ENCODE results near the gene DNM3. TPM values are rescaled to one million over a fixed set of nuclear protein-coding genes. Genes with fewer than 3 reads are reported as not detected.

The DNM3 gene
- total and polyA plus RNA-seq, 10 of the 15 experiments (the other 5 are each of a cell fraction or from before 2014, with no cell fraction given): 0.03 to 1.5 (median 0.08) TPM; not detected in 3

DNA sequence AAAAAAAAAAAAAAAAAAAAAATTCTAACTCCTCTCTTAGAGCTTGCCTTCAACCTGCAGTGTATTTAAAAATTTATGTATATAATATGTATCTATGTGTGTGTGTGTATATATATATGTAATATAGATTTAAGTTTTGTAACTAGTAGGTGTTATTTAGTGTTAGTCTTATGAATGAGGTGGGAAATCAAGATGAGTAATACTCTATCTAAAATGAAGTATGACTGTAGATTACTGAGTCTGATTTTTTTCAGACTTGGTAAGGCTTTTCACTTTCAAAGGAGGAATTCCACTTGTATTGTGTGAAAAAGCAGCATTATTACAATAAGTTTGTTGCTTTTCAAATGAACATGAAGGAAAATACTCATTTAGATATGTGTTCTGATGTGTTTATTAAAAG is 5.4 kb upstream of the DNM3 start:
- in situ Hi-C loops (cut with MboI) (no loop called here), intact Hi-C loops (cut with micrococcal nuclease; ENCODE audit: unreplicated experiment) (no loop called here)
- FAIRE-seq (no peak), DNase-seq (ENCODE audit: low read depth, low spot score) (no peak), ATAC-seq (no peak)
- ChIA-PET RAD21 (ENCODE audit: unreplicated experiment) (no interaction called here), CTCF (interaction anchor here (0.6 to 1.7 kb wide), 2 partner anchors 34 to 597 kb away, joined by 4 read pairs; no protein-coding TSS in a partner anchor), SMC1A (ENCODE audit: uncharacterized antibody, unreplicated experiment) (interaction anchor here (1.0 kb wide), 1 partner anchor 22 kb away, joined by 3 read pairs; no protein-coding TSS in a partner anchor), POLR2A (interaction anchor here (0.6 kb wide), 1 partner anchor 80 kb away, joined by 4 read pairs; no protein-coding TSS in a partner anchor)
- Histone ChIP-seq H3K79me2 (ENCODE audit: control insufficient read depth, insufficient read depth, low read length) (no peaks in the 10 kb centered on the region), H3K9me3 (replicated peaks; ENCODE audit: control insufficient read depth, insufficient read depth, low read length) (no peaks in the 10 kb centered on the region; the same call in 2 of the 3 replicates), H3K4me1 (ENCODE audit: control insufficient read depth, insufficient read depth, low read length) (no peaks in the 10 kb centered on the region), H3K27me3 (replicated peaks in 1 of 2; ENCODE audit: control insufficient read depth in 2 of 2, insufficient read depth in 2 of 2, low read length in 1 of 2) (no peaks in the 10 kb centered on the region; a peak in 1 of 4 replicates), H4K20me1 (ENCODE audit: control insufficient read depth, insufficient read depth) (no peaks in the 10 kb centered on the region), H3K9ac (ENCODE audit: control insufficient read depth, insufficient read depth, low read length) (no peak overlapping the region), H3K4me3 (no peak overlapping the region), H3K27ac (ENCODE audit: control insufficient read depth, insufficient read depth) (no peak overlapping the region), H3K36me3 (ENCODE audit: control insufficient read depth in 2 of 2, insufficient read depth in 2 of 2, low read length in 1 of 2) (no peaks in the 10 kb centered on the region), H2AFZ (ENCODE audit: control insufficient read depth, low read depth, low read length) (no peak overlapping the region), H3K4me2 (ENCODE audit: control insufficient read depth, insufficient read depth) (no peak overlapping the region)
- no peak for TF ChIP-seq CHD4 (IDR thresholded peaks at IDR 0.05)
- TF ChIP-seq NBN (IDR thresholded peaks at IDR 0.05): no peak
- TF ChIP-seq FOXM1 (IDR thresholded peaks at IDR 0.05; ENCODE audit: low read depth, low read length): no peak
- no peak for TF ChIP-seq NFYB (IDR thresholded peaks at IDR 0.05; ENCODE audit: insufficient read depth, low read depth, low read length)
- BruUV-seq (replicated peaks): no TSS peak

DNA sequence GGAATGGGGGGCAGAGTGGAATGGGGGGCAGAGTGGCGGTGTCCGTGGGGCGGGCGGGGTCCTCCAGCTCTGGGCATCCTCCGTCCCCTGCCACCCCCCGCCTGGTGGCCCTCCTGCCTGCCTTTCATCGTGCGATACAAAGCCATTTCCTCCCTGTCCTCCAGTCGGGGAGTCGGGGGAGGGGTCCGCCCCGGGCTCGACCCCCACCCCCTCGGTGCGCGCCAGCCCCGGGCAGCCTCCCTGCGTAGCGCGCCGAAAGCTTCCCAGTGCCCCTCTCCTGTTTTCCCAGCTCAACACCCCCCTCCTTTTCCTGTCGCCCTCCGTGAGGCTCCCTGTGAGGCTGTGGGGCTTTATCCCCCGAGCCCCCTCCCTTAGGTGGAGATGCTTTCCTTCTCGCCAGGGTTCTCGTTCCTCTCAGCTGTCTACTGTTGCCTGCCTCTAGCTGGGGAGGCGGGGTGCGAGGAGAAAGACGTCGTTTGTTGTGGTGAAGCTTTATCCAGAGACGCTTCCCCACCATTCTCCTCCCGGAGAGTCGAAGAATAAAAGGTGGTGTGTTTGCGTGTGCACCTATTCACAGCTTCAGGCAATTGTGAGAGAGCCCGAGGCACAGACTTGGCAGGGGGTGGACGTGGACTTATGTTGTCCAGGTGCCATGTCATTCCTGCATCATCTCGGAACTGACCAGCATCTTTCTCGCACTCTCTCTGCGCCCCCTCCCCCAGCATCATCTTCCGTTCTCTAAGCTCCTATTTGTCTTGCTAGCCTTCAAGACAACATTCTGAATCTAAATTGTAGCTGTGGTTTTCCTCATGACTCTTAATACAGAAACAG is 848 bp downstream of the DNM3 start:
- peak overlapping the region; percentile 90 for H2AFZ ChIP-seq (ENCODE audit: control insufficient read depth, low read depth, low read length)
- no TSS peak for BruUV-seq (replicated peaks)
- no peak for DNase-seq (ENCODE audit: low read depth, low spot score)
- no peaks in the 10 kb centered on the region for H3K4me1 ChIP-seq (ENCODE audit: control insufficient read depth, insufficient read depth, low read length)
- H4K20me1 ChIP-seq (ENCODE audit: control insufficient read depth, insufficient read depth): no peaks in the 10 kb centered on the region
- SMC1A ChIA-PET (ENCODE audit: uncharacterized antibody, unreplicated experiment): interaction anchor here (0.9 kb wide), 1 partner anchor 40 kb away, joined by 3 read pairs; no protein-coding TSS in a partner anchor
- H3K9ac ChIP-seq (ENCODE audit: control insufficient read depth, insufficient read depth, low read length): no peak overlapping the region
- no peak overlapping the region for H3K4me3 ChIP-seq
- in situ Hi-C loops (cut with MboI): no loop called here
- FAIRE-seq: no peak
- intact Hi-C loops (cut with micrococcal nuclease; ENCODE audit: unreplicated experiment): no loop called here
- no peak overlapping the region for H3K27ac ChIP-seq (ENCODE audit: control insufficient read depth, insufficient read depth)
- RAD21 ChIA-PET (ENCODE audit: unreplicated experiment): interaction anchor here (0.7 to 1.1 kb wide), 2 partner anchors 137 to 356 kb away, joined by 3 read pairs; no protein-coding TSS in a partner anchor
- H3K9me3 ChIP-seq (replicated peaks; ENCODE audit: control insufficient read depth, insufficient read depth, low read length): no peaks in the 10 kb centered on the region; the same call in 2 of the 3 replicates
- whole genome bisulfite sequencing (ENCODE audit: insufficient coverage, insufficient replicate concordance, low lambda C conversion rate, missing lambda C conversion rate): 7% methylated on average over 36 of the region's 40 CpGs
- no peaks in the 10 kb centered on the region for H3K36me3 ChIP-seq (ENCODE audit: control insufficient read depth in 2 of 2, insufficient read depth in 2 of 2, low read length in 1 of 2)
- peak overlapping the region; percentile 93; the same call in 1 of the 2 replicates for H3K4me2 ChIP-seq (ENCODE audit: control insufficient read depth, insufficient read depth)
- ATAC-seq: no peak
- TF ChIP-seq RB1 (IDR thresholded peaks at IDR 0.05; ENCODE audit: borderline replicate concordance) (no peak), RCOR1 (conservative IDR thresholded peaks at IDR 0.05; ENCODE audit: low read depth, low read length) (no peak), BACH1 (IDR thresholded peaks at IDR 0.05; ENCODE audit: borderline replicate concordance) (no peak), MEF2A (IDR thresholded peaks at IDR 0.05; ENCODE audit: insufficient read depth, low read depth, low read length) (no peak), EGR1 (IDR thresholded peaks at IDR 0.05; ENCODE audit: borderline replicate concordance in 1 of 2, low read depth in 2 of 2, low read length in 2 of 2) (no peak)
- TF ChIP-seq, protein P1, sequence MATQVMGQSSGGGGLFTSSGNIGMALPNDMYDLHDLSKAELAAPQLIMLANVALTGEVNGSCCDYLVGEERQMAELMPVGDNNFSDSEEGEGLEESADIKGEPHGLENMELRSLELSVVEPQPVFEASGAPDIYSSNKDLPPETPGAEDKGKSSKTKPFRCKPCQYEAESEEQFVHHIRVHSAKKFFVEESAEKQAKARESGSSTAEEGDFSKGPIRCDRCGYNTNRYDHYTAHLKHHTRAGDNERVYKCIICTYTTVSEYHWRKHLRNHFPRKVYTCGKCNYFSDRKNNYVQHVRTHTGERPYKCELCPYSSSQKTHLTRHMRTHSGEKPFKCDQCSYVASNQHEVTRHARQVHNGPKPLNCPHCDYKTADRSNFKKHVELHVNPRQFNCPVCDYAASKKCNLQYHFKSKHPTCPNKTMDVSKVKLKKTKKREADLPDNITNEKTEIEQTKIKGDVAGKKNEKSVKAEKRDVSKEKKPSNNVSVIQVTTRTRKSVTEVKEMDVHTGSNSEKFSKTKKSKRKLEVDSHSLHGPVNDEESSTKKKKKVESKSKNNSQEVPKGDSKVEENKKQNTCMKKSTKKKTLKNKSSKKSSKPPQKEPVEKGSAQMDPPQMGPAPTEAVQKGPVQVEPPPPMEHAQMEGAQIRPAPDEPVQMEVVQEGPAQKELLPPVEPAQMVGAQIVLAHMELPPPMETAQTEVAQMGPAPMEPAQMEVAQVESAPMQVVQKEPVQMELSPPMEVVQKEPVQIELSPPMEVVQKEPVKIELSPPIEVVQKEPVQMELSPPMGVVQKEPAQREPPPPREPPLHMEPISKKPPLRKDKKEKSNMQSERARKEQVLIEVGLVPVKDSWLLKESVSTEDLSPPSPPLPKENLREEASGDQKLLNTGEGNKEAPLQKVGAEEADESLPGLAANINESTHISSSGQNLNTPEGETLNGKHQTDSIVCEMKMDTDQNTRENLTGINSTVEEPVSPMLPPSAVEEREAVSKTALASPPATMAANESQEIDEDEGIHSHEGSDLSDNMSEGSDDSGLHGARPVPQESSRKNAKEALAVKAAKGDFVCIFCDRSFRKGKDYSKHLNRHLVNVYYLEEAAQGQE (IDR thresholded peaks at IDR 0.05; ENCODE audit: low read depth, low read length): no peak
- CTCF ChIA-PET: interaction anchor here (0.7 to 2.2 kb wide), 4 partner anchors 8 to 40 kb away, joined by 3 to 6 read pairs (median 4); no protein-coding TSS in a partner anchor
- POLR2A ChIA-PET: no interaction called here
- no peaks in the 10 kb centered on the region for H3K79me2 ChIP-seq (ENCODE audit: control insufficient read depth, insufficient read depth, low read length)
- H3K27me3 ChIP-seq (replicated peaks in 1 of 2; ENCODE audit: control insufficient read depth in 2 of 2, insufficient read depth in 2 of 2, low read length in 1 of 2): peaks cover 2 to 8% of the 10 kb centered on the region in 2 experiments; a peak in 3 of 4 replicates

All from GM12878 (cell line).